ENCODE measurements around the gene DBF4.
"Not testable (repeated sequence)": the region's sequence is repeated elsewhere in the genome, so short reads cannot be mapped to it uniquely, and the experiment has no call there.

DBF4 gene

DNA sequence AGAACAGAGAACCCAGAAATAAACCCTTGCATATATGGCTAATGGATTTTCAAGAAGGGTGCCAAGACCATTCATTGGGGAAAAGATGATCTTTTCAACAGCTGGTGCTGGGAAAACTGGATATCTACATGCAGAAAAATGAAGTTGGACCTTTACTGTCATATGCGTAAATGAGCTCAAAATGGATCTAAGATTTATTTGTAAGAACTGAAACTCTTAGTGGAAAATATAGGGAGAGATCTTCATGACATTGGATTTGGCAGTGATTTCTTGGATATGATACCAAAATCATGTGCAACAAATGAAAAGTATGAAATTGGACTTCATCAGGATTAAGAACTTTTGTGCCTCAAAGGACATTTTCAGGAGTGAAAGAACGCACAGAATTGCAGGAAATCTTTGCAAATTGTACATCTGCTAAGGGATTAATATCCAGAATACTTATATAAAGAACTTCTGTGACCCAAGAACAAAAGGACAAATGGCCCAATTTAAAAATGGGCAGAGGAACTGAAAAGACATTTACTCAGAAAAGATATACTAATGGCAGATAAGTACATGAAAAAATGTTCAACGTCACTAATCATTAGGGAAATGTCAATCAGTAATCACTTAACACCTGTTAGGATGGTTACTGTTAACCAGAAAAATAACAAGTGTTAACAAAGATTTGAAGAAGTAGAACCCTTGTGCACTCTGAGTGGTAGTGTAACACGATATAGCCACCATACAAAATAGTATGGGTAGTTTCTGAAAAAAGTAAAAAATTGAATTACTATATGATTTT is 6.1 kb downstream of the DBF4 start:
- no peak for DNase-seq

DNA sequence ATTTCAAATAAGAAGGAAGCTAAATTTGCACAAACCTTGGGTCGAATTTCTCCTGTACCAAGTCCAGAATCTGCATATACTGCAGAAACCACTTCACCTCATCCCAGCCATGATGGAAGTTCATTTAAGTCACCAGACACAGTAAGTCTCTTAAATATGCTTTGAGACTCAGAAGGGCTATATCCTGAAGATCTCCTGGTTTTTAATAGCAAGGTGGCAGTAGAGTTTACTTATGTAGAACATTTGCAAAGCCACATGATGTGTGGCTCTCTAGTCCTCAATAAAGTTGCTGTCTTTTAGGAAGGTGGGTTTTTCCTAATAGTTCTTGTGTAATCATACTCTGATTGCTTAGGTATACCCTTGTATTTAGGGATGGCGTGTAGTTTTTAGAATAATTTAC is 8.7 kb downstream of the DBF4 start:
- no peak for DNase-seq

- peak; percentile 6 for DNase-seq
Observed at GRCh38 chr7:87886875-87887274, 10.6 kb downstream of the DBF4 start.

- DNase-seq = no peak
Observed at GRCh38 chr7:87895363-87895762, 19.1 kb downstream of the DBF4 start.

DNA sequence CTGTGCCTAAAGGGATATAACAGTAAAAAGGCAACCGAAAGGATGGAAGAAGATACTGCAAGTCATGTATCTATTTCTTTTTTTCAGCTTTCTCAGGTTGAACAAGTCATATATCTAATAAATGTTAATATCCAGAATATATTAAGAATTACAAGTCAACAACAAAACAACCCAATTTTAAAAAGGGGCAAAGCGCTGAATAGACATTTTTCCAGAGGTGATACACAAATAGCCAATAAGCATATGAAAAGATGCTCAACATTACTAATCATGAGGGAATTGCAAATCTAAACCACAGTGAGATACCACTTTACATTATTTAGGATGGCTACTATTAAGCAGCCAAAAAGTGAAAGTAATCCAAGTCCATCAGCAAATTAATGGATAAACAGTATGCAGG is 23.0 kb downstream of the DBF4 start:
- DNase-seq = no peak

GRCh38 chr7:87907136-87907906 is 31.0 kb downstream of the DBF4 start:
- not testable (repeated sequence) for DNase-seq

GRCh38 chr7:87908814-87909213 is 32.5 kb downstream of the DBF4 start:
- DNase-seq = not testable (repeated sequence)

- DNase-seq = no peak
Observed at GRCh38 chr7:87912121-87912520, 35.8 kb downstream of the DBF4 start.

DNA sequence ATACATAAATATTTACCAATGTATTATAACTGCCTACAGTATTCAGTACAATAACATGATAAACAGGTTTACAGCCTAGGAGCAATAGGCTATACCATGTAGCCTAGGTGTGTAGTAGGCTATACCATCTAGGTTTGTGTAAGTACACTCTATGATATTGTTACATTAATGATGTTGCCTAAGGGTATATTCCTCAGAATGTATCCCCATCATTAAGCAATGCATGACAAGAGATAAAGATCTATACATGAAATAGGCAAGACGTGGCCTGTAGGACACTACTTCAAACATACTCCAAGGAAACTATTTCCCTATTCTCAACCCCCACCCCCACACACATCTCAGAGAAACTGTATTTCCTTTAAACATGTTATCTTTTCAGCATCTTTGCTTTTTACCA is 42.4 kb downstream of the DBF4 start:
- DNase-seq = no peak

GRCh38 chr7:87919875-87920274 is 43.6 kb downstream of the DBF4 start:
- DNase-seq = peak; percentile 23

DNA sequence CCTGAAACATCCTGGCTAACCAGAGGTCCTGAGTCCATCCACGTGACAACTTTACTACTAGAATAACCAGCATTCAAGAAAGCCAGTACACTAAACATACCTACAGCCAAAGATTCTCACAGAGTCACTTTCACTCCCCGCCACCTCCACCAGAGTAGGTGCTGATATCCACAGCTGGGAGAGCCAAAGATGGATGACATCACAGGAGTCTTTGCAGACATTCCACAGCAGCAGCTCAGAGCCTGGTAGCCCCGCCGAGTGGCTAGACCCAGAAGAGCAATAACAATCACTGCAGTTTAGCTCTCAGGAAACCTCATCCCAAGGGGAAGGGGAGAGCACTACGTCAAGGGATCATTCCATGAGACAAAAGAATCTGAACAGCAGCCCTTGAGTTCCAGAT is 44.3 kb downstream of the DBF4 start:
- DNase-seq = no peak

DNA sequence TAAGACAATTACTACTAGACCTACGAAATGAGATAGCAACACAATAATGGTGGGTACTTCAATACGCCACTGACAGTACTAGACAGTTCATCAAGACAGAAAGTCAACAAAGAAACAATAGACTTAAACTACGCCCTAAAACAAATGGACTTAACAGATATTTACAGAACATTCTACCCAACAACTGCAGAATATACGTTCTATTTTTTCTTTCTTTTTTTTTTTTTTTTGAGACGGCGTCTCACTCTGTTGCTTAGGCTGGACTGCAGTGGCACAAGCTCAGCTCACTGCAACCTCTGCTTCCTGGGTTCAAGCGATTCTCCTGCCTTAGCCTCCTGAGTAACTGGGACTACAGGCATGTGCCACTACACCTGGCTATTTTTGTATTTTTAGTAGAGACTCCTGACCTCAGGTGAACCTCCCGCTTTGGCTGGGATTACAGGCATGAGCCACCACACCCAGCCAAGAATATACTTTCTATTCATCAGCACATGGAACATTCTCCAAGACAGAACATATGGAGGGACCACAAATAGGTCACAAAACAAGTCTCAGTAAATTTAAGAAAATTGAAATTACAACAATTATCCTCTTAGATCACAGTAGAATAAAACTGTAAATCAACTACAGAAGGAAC is 46.6 kb downstream of the DBF4 start:
- DNase-seq = not testable (repeated sequence)

DNA sequence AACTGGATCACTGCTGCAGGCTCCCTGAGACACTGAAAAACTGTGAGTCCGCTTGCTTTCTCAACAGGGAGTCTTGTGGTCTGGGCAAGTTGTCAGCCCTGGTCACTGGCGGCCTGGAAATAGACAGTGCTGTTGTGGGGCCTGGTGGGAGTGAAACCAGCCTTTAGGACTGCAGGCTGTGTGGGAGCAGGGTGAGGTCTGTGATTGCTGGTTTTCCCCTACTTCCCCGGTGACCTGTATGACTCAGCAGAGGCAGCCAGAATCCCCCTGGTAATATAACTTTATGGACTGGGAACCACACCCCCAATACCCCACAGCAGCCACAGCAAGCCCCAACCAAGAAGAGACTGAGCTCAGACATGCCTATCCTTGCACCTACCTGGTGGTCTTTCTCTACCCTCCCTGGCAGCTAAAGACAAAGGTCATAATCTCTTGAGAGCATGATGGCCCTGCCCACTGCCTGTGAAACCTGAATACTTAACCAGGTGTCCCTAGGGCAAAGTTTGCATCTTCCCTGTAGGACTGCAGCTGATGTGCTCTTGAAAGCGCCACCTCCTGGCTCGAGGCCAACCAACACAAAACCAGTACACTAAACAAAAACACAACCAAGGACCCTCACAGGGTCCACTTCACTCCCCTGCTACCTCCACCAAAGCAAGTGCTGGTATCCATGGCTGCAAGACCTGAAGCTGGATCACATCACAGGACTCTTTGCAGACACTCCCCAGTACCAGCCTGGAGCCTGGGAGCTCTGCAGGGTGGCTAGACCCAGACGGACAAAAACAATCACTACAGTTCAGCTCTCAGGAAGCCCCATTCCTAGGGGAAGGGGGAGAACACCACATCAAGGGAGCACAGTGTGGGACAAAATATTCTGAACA is 50.5 kb downstream of the DBF4 start:
- DNase-seq = no peak

DNA sequence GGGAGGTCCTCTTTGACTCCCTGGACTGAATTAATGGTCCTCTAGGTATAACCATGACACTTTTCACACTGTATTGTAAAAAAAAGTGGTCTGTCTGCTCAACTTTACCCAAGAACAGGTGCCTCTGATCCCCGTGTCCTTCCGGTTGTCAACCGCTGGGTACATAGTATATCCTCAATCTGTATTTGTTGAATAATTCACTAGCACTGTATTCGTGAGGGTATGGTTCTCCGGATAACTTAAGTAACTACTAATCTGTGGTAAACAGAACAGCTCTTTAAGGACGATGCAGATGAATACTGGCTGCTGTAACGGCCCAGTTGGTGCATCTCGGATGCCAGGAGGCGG is 57.3 kb downstream of the DBF4 start:
- DNase-seq = no peak

DNA sequence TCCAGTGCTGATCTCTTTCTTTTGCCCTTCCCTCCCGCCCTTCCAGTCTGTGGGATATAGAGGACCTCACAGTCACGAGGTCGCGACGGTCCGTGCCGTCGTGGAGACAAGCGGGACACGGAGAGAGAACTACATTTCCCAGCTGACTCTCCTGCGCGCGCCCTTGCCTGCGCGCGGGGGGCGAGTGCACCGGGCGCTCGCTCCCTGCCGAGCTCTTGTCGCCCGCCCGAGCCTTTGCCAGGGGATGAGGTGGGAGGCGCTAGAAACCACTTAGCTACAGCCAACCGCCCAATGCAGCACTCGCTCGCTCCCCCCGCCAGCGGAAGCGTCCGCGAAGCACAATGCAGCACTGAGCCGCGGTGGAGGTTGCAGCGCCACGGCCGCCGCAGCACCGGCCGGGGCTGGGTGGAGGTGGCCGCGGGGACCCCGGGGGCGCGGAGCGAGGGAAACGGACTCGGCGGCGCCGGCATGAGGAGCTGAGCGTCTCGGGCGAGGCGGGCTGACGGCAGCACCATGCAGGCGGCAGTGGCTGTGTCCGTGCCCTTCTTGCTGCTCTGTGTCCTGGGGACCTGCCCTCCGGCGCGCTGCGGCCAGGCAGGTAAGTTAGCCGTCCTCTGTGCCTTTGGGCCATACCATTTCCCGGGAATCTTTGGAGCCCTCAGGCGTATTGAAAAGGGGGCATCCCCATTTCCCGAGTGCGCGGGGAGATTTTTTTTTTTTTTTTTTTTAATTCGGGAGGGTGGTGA is 57.8 kb downstream of the DBF4 start, which contains the start of gene ADAM22:
TSS of gene ADAM22 (plus strand) at position 299 of the 746 bp plus-strand sequence. CDS start at position 514, 215 bp downstream.
- peak; percentile 98 for DNase-seq

GRCh38 chr7:87934699-87935383 is 58.5 kb downstream of the DBF4 start:
- peak; percentile 48 for DNase-seq

- peak; percentile 40 for DNase-seq
Observed at GRCh38 chr7:87935384-87935706, 59.1 kb downstream of the DBF4 start.

- DNase-seq = no peak
Observed at GRCh38 chr7:87941138-87941537, 64.8 kb downstream of the DBF4 start.

GRCh38 chr7:87944547-87944946 is 68.3 kb downstream of the DBF4 start:
- DNase-seq = no peak

DNA sequence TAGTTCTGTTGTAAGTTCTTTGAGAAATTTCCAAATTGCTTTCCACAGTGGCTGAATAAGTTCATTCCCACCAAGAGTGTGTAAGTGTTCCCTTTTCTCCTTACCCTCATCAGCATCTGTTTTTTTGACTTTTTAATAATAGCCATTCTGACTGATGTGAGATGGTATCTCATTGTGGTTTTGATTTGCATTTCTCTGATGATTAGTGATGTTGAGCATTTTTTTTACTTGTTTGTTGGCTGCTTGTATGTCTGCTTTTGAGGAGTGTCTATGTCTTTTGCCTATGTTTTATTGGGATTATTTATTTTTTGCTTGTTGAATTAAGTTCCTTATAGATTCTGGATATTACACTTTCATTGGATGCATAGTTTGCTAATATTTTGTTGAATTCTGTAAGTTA is 69.6 kb downstream of the DBF4 start:
- not testable (repeated sequence) for DNase-seq

- peak; percentile 74 for DNase-seq
Observed at GRCh38 chr7:87948371-87948770, 72.1 kb downstream of the DBF4 start.
